ENCODE data around the gene ANKRD29. TPM values are rescaled to one million over a fixed set of nuclear protein-coding genes. Genes with fewer than 3 reads are reported as not detected.

ANKRD29 gene
- total RNA-seq, 2 experiments from 2014 or later = not detected

GRCh38 chr18:23682045-23682444 lies 19.3 kb upstream of the ANKRD29 start:
- H2AFZ ChIP-seq (ENCODE audit: low read length) = no peak overlapping the region
- TF ChIP-seq, protein P1, sequence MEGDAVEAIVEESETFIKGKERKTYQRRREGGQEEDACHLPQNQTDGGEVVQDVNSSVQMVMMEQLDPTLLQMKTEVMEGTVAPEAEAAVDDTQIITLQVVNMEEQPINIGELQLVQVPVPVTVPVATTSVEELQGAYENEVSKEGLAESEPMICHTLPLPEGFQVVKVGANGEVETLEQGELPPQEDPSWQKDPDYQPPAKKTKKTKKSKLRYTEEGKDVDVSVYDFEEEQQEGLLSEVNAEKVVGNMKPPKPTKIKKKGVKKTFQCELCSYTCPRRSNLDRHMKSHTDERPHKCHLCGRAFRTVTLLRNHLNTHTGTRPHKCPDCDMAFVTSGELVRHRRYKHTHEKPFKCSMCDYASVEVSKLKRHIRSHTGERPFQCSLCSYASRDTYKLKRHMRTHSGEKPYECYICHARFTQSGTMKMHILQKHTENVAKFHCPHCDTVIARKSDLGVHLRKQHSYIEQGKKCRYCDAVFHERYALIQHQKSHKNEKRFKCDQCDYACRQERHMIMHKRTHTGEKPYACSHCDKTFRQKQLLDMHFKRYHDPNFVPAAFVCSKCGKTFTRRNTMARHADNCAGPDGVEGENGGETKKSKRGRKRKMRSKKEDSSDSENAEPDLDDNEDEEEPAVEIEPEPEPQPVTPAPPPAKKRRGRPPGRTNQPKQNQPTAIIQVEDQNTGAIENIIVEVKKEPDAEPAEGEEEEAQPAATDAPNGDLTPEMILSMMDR (conservative IDR thresholded peaks at IDR 0.05; ENCODE audit: low read length) = no peak
- no peak for TF ChIP-seq EZH2phosphoT487 (IDR thresholded peaks at IDR 0.05; ENCODE audit: borderline replicate concordance, low read depth, low read length)
- no peak for DNase-seq (ENCODE audit: low spot score)
- intact Hi-C loops (cut with micrococcal nuclease; ENCODE audit: unreplicated experiment) = loop anchor here (5.0 kb wide), 1 partner anchor 65 kb away; no protein-coding TSS in a partner anchor
- H3K27ac ChIP-seq (ENCODE audit: low read depth, low read length, poor library complexity, severe bottlenecking) = no peak overlapping the region
- H3K79me2 ChIP-seq (ENCODE audit: insufficient read depth, low read depth, low read length) = no peaks in the 10 kb centered on the region
- BruUV-seq (replicated peaks) = no TSS peak
- no peaks in the 10 kb centered on the region for H3K9me3 ChIP-seq (ENCODE audit: low read length)
- ChIA-PET CTCF (ENCODE audit: unreplicated experiment) (no interaction called here), POLR2A (no interaction called here)
- H3K4me3 ChIP-seq (ENCODE audit: low read depth, low read length, poor library complexity, severe bottlenecking) = no peak overlapping the region
- no peaks in the 10 kb centered on the region for H3K4me1 ChIP-seq (ENCODE audit: insufficient read depth, low read length, poor library complexity, severe bottlenecking)
- H3K4me2 ChIP-seq (ENCODE audit: low read length) = no peak overlapping the region
- H3K9me2 ChIP-seq (ENCODE audit: insufficient read depth, low read length) = no peaks in the 10 kb centered on the region
- no peaks in the 10 kb centered on the region for H3K36me3 ChIP-seq (ENCODE audit: insufficient read depth, low read length)
- H4K20me1 ChIP-seq (ENCODE audit: insufficient read depth, low read length) = no peaks in the 10 kb centered on the region

- DNase-seq (ENCODE audit: low spot score) = no peak
- Histone ChIP-seq H3K27ac (ENCODE audit: low read depth, low read length, poor library complexity, severe bottlenecking) (no peak overlapping the region), H3K9me3 (ENCODE audit: low read length) (no peaks in the 10 kb centered on the region), H3K4me3 (ENCODE audit: low read depth, low read length, poor library complexity, severe bottlenecking) (no peak overlapping the region), H3K79me2 (ENCODE audit: insufficient read depth, low read depth, low read length) (no peaks in the 10 kb centered on the region), H4K20me1 (ENCODE audit: insufficient read depth, low read length) (no peaks in the 10 kb centered on the region), H3K9me2 (ENCODE audit: insufficient read depth, low read length) (no peaks in the 10 kb centered on the region), H2AFZ (ENCODE audit: low read length) (no peak overlapping the region), H3K4me2 (ENCODE audit: low read length) (no peak overlapping the region), H3K36me3 (ENCODE audit: insufficient read depth, low read length) (no peaks in the 10 kb centered on the region), H3K4me1 (ENCODE audit: insufficient read depth, low read length, poor library complexity, severe bottlenecking) (no peaks in the 10 kb centered on the region)
- POLR2A ChIA-PET = interaction anchor here (0.8 to 1.5 kb wide), 2 partner anchors 11 to 68 kb away, joined by 3 read pairs; no protein-coding TSS in a partner anchor
- CTCF ChIA-PET (ENCODE audit: unreplicated experiment) = no interaction called here
- no TSS peak for BruUV-seq (replicated peaks)
- TF ChIP-seq, protein P1 (conservative IDR thresholded peaks at IDR 0.05; ENCODE audit: low read length) = no peak
- TF ChIP-seq EZH2phosphoT487 (IDR thresholded peaks at IDR 0.05; ENCODE audit: borderline replicate concordance, low read depth, low read length) = no peak
- intact Hi-C loops (cut with micrococcal nuclease; ENCODE audit: unreplicated experiment) = no loop called here
Measured at GRCh38 chr18:23675896-23676295, 13.2 kb upstream of the ANKRD29 start.

DNA sequence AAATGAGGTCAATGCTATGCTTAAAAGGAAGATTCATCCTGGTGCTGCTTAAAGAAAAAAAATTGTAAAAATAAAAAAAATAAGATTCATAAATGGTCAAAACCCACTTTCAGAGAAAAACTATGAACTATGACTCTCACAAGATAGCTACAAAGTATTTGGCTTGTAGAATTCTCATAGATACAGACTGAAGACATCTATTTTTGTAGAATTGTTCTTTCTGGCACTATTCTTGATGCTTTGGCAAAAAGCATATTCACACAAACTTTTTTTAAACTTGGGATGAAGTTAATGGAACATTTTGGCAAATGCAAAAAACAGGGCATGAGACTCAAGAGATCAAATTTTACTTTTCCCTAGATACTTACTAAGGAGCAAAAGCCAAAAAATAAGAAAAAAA lies 12.5 kb upstream of the ANKRD29 start:
- intact Hi-C loops (cut with micrococcal nuclease; ENCODE audit: unreplicated experiment) = no loop called here
- Histone ChIP-seq H3K9me3 (ENCODE audit: low read length) (no peaks in the 10 kb centered on the region), H3K4me3 (ENCODE audit: low read depth, low read length, poor library complexity, severe bottlenecking) (no peak overlapping the region), H3K36me3 (ENCODE audit: insufficient read depth, low read length) (no peaks in the 10 kb centered on the region), H3K27ac (ENCODE audit: low read depth, low read length, poor library complexity, severe bottlenecking) (no peak overlapping the region), H4K20me1 (ENCODE audit: insufficient read depth, low read length) (no peaks in the 10 kb centered on the region), H2AFZ (ENCODE audit: low read length) (no peak overlapping the region), H3K4me2 (ENCODE audit: low read length) (no peak overlapping the region), H3K79me2 (ENCODE audit: insufficient read depth, low read depth, low read length) (no peaks in the 10 kb centered on the region), H3K4me1 (ENCODE audit: insufficient read depth, low read length, poor library complexity, severe bottlenecking) (no peaks in the 10 kb centered on the region), H3K9me2 (ENCODE audit: insufficient read depth, low read length) (no peaks in the 10 kb centered on the region)
- TF ChIP-seq EZH2phosphoT487 (IDR thresholded peaks at IDR 0.05; ENCODE audit: borderline replicate concordance, low read depth, low read length) = no peak
- TF ChIP-seq, protein P1 (conservative IDR thresholded peaks at IDR 0.05; ENCODE audit: low read length) = no peak
- no TSS peak for BruUV-seq (replicated peaks)
- POLR2A ChIA-PET = interaction anchor here (0.6 to 1.5 kb wide), 3 partner anchors 10 to 475 kb away, joined by 3 to 4 read pairs (median 3); no protein-coding TSS in a partner anchor
- no peak for DNase-seq (ENCODE audit: low spot score)
- CTCF ChIA-PET (ENCODE audit: unreplicated experiment) = no interaction called here

Measured in OCI-LY7 (cell line).